Upper lobe of left lung (tissue), 6 donors: Measurements from ENCODE around the gene HAUS1. TPM values are rescaled to one million over a fixed set of nuclear protein-coding genes. Genes with fewer than 3 reads are reported as not detected.

Experiments used
- ATAC-seq, 2 donors: fragments of 200-7000 bp; cut with Tn5 transposase; one replicate each; pipeline ENCODE4 v1.9.1; 2022; ENCODE audit warnings: mild to moderate bottlenecking in 2 of 2, moderate library complexity in 2 of 2; ENCODE audit not compliant: low FRiP score in 2 of 2
- DNase-seq, 2 donors: peaks; one replicate each; pipeline ENCODE4 v3.0.0-alpha.2; 2019 to 2020
- H3K27ac ChIP-seq, 4 donors: fragments of 200-600 bp; sonication (generic); one replicate each; pipeline ENCODE4 v1.5.1; 2016 to 2019
- H3K27me3 ChIP-seq, 4 donors: fragments of 200-600 bp; sonication (generic); one replicate each; pipeline ENCODE4 v1.5.1; 2017 to 2019
- H3K36me3 ChIP-seq, 4 donors: fragments of 200-600 bp; sonication (generic); one replicate each; pipeline ENCODE4 v1.5.1; 2016 to 2019
- H3K4me1 ChIP-seq, 4 donors: fragments of 200-600 bp; sonication (generic); one replicate each; pipeline ENCODE4 v1.5.1; 2018 to 2019
- H3K4me3 ChIP-seq, 4 donors: fragments of 200-600 bp; sonication (generic); one replicate each; pipeline ENCODE4 v1.5.1; 2017 to 2019; ENCODE audit warnings: mild to moderate bottlenecking in 2 of 4, moderate library complexity in 1 of 4
- H3K9me3 ChIP-seq, 4 donors: fragments of 200-600 bp; sonication (generic); one replicate each; pipeline ENCODE4 v1.5.1; 2018 to 2019
- EP300 ChIP-seq, 4 donors: sonication (generic); formaldehyde crosslinking; IDR thresholded peaks; one replicate each; pipeline ENCODE4 v1.5.1; 2017; ENCODE audit warnings: antibody characterized with exemption in 4 of 4, control low read depth in 2 of 4
- POLR2A ChIP-seq, 4 donors: fragments of 450-650 bp; IDR thresholded peaks; one replicate each; pipeline ENCODE4 v1.5.1; 2016 to 2017; ENCODE audit warnings: antibody characterized with exemption in 4 of 4, mild to moderate bottlenecking in 2 of 4
- POLR2AphosphoS5 ChIP-seq, 2 donors: sonication (generic); formaldehyde crosslinking; IDR thresholded peaks; one replicate each; pipeline ENCODE4 v1.5.1; 2017; ENCODE audit warnings: antibody characterized with exemption in 2 of 2
- WGBS, 2 donors: methylation state at CpG; one replicate each; pipeline ENCODE4 v1.1.5; 2017 to 2018; 5-methylcytosine and 5-hydroxymethylcytosine counted together
- total RNA-seq, 6 donors: library from RNA; depleted of rRNA in 4 of 6; stranded (reverse); fragments of >200 nt in 4 of 6; gene quantifications; one replicate each; pipeline versions ENCODE4 v1.1.0 to v1.2.1, GENCODE V29; 2016 to 2021
- TF ChIP-seq, protein P1 (sequence below), 6 experiments: fragments of 450-650 bp in 4 of 6; fragments of 200-600 bp in 2 of 6; sonication (generic) in 2 of 6; IDR thresholded peaks; one replicate each; pipeline ENCODE4 v1.5.1; 2016 to 2019; ENCODE audit warnings: antibody characterized with exemption in 6 of 6
- donor health status: DM: no; HTN: no; CAD: no; lungs with moderate emphysema.
- donor health status: DM: no; HTN: yes; CAD: no; lungs with severe emphysema.

The HAUS1 gene, protein sequence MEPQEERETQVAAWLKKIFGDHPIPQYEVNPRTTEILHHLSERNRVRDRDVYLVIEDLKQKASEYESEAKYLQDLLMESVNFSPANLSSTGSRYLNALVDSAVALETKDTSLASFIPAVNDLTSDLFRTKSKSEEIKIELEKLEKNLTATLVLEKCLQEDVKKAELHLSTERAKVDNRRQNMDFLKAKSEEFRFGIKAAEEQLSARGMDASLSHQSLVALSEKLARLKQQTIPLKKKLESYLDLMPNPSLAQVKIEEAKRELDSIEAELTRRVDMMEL
- total RNA-seq, result 10 to 100 TPM; 16.0 to 41.9 (median 27.5) TPM

DNA sequence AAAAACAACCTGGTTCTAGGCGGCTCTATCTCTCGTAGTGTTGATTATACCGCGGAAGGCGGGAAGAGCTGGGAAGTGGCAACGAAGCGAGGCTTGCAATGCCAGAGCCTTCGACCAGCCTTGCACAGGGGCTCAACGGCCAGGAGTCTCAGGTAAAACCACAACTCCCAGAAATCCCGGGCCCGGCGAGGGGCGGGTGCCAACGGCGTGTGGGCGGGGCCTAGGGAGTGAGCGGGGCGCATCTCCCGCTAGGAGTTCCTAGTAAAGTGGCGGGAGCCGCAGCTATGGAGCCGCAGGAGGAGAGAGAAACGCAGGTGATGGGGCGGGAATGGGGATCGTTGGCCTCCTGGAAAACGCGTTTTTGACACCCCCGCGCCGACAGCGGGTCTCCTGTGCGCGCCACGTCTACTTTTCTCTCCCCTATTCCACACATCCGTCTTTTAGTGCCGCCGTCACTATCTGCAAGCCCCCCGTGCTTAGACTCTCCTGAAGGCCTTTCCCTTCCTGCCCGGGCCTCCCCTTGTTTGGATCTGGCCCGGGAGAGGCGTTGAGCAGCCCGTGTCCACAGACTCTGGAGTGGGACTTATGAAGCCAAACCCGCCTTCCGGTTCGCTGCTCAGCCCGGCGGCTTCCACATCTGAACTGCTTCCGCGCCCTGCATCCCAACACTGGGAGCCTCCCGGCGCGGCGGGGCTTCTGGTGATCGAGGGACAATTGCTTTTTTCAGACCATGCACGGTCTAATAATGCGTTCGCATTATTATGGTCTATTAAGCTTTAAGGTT, at the start of gene HAUS1:
Gene HAUS1, plus strand, starts transcription at position 258 of the 784 bp plus-strand sequence. Its CDS starts 27 bp downstream, at position 285.
- DNase-seq, result peak; percentile 94 to 97
- no peaks in the 10 kb centered on the region for H3K27me3 ChIP-seq
- H3K36me3 ChIP-seq, result peaks cover 0 to 10% (median 0%) of the 10 kb centered on the region in 4 donors
- H3K27ac ChIP-seq, result peak within 1 kb of the TSS; percentile 80 to 86 (median 82)
- WGBS, 2 donors, result 0 to 1% methylated on average over 47 to 57 of the region's 57 CpGs
- peak within 1 kb of the TSS; percentile 71 to 95 (median 84) for H3K4me3 ChIP-seq
- TF ChIP-seq POLR2AphosphoS5 (IDR thresholded peaks at IDR 0.05) (peak; percentile 45 to 77), POLR2A (IDR thresholded peaks at IDR 0.05) (peak in 3 of 4 donors; percentile 53 to 79 (median 77)), EP300 (IDR thresholded peaks at IDR 0.05) (no peak)
- TF ChIP-seq, protein P1, sequence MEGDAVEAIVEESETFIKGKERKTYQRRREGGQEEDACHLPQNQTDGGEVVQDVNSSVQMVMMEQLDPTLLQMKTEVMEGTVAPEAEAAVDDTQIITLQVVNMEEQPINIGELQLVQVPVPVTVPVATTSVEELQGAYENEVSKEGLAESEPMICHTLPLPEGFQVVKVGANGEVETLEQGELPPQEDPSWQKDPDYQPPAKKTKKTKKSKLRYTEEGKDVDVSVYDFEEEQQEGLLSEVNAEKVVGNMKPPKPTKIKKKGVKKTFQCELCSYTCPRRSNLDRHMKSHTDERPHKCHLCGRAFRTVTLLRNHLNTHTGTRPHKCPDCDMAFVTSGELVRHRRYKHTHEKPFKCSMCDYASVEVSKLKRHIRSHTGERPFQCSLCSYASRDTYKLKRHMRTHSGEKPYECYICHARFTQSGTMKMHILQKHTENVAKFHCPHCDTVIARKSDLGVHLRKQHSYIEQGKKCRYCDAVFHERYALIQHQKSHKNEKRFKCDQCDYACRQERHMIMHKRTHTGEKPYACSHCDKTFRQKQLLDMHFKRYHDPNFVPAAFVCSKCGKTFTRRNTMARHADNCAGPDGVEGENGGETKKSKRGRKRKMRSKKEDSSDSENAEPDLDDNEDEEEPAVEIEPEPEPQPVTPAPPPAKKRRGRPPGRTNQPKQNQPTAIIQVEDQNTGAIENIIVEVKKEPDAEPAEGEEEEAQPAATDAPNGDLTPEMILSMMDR (IDR thresholded peaks at IDR 0.05), result peak in 1 of 6 experiments; percentile 12
- no peaks in the 10 kb centered on the region for H3K9me3 ChIP-seq
- H3K4me1 ChIP-seq, result peaks cover 6 to 16% (median 13%) of the 10 kb centered on the region in 4 donors
- peak; percentile 96 to 99 for ATAC-seq

DNA sequence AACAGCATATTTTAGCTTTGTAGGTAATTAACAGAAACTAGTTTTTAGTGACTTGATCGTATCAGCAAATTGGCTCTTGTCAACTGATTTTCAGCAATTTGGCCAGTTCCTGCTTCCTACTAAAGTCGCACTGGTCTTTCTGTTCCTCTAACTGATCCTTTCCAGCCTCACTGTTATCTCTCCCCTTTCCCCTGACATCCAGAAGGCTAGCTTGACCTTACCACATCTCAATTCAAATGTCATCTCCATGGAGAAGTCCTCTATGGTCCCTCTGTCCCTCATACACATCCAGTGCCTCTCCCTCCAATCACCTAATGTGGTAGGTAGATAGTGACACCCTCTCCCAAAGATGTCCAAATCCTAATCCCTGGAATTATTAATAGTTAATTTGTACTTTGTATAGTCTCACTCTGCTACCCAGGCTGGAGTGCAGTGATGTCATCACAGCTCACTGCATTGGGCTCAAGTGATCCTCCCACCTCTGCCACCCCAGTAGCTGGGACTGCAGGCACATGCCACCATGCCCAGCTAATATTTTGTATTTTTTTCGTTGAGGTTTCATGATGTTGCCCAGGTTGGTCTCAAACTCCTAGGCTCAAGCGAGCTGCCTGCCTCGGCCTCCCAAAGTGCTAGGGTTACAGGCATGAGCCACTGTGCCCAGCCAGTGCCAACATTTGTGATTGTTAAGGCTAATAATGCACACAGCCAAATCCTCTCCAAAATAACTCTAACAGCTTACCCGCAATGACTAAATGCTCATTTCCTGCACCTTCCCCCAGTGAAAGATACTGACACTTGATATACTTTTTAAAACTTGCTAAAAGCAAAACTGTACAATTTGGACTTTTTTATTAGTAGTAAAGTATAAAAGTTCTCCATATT, 49.0 kb upstream of the HAUS1 start:
- Histone ChIP-seq H3K4me1 (peaks cover 4 to 14% (median 13%) of the 10 kb centered on the region in 4 donors), H3K4me3 (no peak overlapping the region), H3K36me3 (no peaks in the 10 kb centered on the region), H3K27ac (peak overlapping the region in 1 of 4 donors; percentile 44), H3K27me3 (no peaks in the 10 kb centered on the region), H3K9me3 (no peaks in the 10 kb centered on the region)
- 62 to 74% methylated on average over 6 of the region's 6 CpGs for WGBS, 2 donors
- no peak for DNase-seq
- TF ChIP-seq, protein P1 (IDR thresholded peaks at IDR 0.05), result no peak
- no peak for ATAC-seq

DNA sequence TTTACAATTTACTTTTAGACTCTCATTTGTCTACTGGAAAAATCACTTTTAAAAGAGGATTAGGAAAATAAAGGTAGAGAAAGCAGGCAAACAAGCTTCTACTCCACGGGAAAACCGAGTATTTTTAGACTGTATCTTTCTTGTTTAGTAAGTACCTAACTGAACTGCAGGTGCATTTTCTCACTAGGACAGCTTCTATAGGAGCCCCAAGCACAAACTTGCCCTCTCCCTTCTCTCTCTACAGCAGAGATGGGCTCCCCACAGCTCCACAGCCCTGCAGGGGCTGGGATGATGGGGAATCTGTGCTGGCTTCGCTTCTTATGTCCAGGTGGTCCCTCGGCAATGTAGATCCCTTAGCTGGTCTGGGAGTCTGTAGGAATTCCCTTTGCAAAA, 48.4 kb upstream of the HAUS1 start:
- 60 to 62% methylated on average over 4 of the region's 4 CpGs for WGBS, 2 donors
- H3K36me3 ChIP-seq, result no peaks in the 10 kb centered on the region
- ATAC-seq (no peak), DNase-seq (no peak)
- no peak for TF ChIP-seq POLR2AphosphoS5 (IDR thresholded peaks at IDR 0.05)
- TF ChIP-seq POLR2A (IDR thresholded peaks at IDR 0.05), result no peak
- TF ChIP-seq, protein P1 (IDR thresholded peaks at IDR 0.05), result no peak
- no peak for TF ChIP-seq EP300 (IDR thresholded peaks at IDR 0.05)
- H3K9me3 ChIP-seq, result no peaks in the 10 kb centered on the region
- peaks cover 4 to 14% (median 13%) of the 10 kb centered on the region in 4 donors for H3K4me1 ChIP-seq
- no peak overlapping the region for H3K4me3 ChIP-seq
- H3K27me3 ChIP-seq, result no peaks in the 10 kb centered on the region
- H3K27ac ChIP-seq, result peak overlapping the region in 1 of 4 donors; percentile 44

DNA sequence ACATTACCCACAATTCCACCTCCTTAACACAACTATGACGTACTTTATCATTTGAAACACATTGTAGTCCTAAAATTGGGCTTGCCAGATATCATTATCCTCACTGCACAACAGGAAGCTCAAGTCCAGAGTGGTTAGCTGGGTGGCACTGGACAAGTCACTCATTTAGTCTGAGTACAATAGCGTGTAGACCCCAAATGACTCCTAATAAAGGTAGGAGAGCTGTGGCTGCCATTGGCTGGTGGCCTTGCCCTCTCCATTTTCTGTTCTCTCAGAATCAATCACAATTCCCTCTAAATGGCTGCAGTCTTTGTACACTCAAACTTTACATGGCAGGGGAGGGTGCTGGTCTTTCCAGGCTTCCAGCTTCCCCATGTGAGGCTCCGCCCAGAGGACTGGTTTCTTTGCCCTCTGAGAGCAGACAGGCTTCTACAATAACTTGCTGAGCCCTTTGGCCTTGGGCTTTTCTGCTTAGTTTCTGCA, 43.8 kb upstream of the HAUS1 start:
- DNase-seq, result no peak
- Histone ChIP-seq H3K9me3 (no peaks in the 10 kb centered on the region), H3K27ac (no peak overlapping the region), H3K27me3 (no peaks in the 10 kb centered on the region), H3K4me1 (no peaks in the 10 kb centered on the region), H3K36me3 (no peaks in the 10 kb centered on the region), H3K4me3 (no peak overlapping the region)
- no peak for TF ChIP-seq POLR2AphosphoS5 (IDR thresholded peaks at IDR 0.05)
- no peak for TF ChIP-seq POLR2A (IDR thresholded peaks at IDR 0.05)
- TF ChIP-seq, protein P1 (IDR thresholded peaks at IDR 0.05), result no peak
- no peak for TF ChIP-seq EP300 (IDR thresholded peaks at IDR 0.05)
- no peak for ATAC-seq
- 85 to 88% methylated on average over 3 of the region's 3 CpGs for WGBS, 2 donors
